Measurements from ENCODE around the gene CLCNKB.

GRCh38 chr1:16053781-16054502 lies 10.4 kb downstream of the CLCNKB start:
- TF ChIP-seq, protein P1, sequence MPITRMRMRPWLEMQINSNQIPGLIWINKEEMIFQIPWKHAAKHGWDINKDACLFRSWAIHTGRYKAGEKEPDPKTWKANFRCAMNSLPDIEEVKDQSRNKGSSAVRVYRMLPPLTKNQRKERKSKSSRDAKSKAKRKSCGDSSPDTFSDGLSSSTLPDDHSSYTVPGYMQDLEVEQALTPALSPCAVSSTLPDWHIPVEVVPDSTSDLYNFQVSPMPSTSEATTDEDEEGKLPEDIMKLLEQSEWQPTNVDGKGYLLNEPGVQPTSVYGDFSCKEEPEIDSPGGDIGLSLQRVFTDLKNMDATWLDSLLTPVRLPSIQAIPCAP (CRISPR knock-in tag; IDR thresholded peaks at IDR 0.05; ENCODE audit: low read depth), result no peak
- TF ChIP-seq POLR2AphosphoS5 (IDR thresholded peaks at IDR 0.05; ENCODE audit: low read depth, low read length) (no peak), ZSCAN30 (CRISPR knock-in tag; IDR thresholded peaks at IDR 0.05) (no peak), ZNF513 (CRISPR knock-in tag; conservative IDR thresholded peaks at IDR 0.05) (no peak), ZFP41 (CRISPR knock-in tag; IDR thresholded peaks at IDR 0.05; ENCODE audit: borderline replicate concordance) (no peak)

All from HepG2 (cell line).